IPS DF 19.7 (cell line): ENCODE measurements around the gene PRICKLE3.

Source experiments
- DNase-seq: peaks from one replicate; pipeline ENCODE4 v3.0.0-alpha.2; 2013; ENCODE audit warnings: low read depth, low spot score

Gene PRICKLE3

DNA sequence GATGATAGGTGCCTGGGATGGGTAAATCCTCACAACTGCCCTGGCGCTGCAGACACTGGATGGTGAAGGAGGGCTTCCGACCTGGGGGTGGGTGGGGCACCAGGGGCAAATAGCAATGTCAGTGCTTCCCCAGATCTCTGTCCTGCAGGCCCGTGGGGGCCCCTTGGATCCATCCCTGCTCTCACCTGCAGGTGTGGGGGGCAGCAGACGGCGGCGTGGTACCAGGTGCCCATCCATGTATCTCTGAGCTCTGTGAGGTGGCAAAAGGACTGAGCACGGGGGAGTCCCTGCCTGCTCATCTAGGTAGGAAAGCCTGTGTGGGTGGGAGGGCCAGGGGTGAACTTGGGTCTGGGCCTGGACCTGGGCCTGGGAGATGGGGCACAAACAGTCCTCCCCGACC lies 20.4 kb upstream of the PRICKLE3 start:
- no peak for DNase-seq

- no peak for DNase-seq
Measured at GRCh38 chrX:49205443-49205842, 19.3 kb upstream of the PRICKLE3 start.

DNA sequence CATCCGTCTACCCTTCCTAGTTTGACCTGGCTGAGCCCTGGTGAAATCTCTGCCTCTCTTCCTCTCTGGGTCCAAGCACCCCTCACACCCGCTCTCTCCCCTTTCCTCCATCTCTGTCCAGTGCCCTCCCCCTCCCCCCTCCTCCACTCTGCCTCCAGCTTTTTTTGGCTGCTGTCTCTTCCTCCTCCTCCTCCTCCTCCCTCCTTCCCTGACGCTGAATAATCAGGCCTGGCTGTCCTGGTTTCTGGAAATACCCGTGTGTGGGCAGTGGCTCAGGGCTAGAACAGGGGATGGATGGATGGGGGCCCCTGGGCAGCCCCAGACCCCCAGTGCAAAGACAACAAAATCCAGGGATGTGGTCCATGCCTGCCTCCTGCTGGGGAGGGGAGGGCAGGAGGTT lies 18.5 kb upstream of the PRICKLE3 start:
- no peak for DNase-seq

DNA sequence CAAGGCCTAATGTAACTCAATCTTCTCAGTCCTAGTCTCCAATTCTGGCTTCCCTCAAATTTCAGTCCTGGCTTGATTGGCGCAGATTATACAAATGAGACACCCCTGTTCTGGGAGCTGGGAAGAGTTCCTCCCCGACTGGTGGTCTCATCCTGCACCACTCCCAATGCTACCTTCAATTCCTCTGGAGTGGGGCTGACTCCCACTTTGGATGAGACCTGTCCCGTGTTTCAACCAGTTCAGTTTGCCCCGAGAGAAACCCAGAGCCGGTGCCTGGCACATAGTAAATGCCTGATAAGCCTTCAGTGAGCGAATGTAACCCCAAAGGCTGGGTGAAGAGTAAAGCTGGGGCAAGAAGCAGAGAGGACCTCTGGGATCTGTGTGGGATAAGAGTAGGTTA lies 17.8 kb upstream of the PRICKLE3 start:
- DNase-seq = no peak

- DNase-seq = no peak
Measured at GRCh38 chrX:49203536-49203935, 17.4 kb upstream of the PRICKLE3 start.

- DNase-seq = no peak
Measured at GRCh38 chrX:49202022-49202421, 15.8 kb upstream of the PRICKLE3 start.

GRCh38 chrX:49199906-49200771 lies 14.0 kb upstream of the PRICKLE3 start, which contains the start of gene SYP:
SYP (minus strand) TSS chrX:49200193; CDS start chrX:49200186, 7 bp downstream.
- no peak for DNase-seq

GRCh38 chrX:49199315-49199595 lies 13.1 kb upstream of the PRICKLE3 start:
- DNase-seq = no peak

DNA sequence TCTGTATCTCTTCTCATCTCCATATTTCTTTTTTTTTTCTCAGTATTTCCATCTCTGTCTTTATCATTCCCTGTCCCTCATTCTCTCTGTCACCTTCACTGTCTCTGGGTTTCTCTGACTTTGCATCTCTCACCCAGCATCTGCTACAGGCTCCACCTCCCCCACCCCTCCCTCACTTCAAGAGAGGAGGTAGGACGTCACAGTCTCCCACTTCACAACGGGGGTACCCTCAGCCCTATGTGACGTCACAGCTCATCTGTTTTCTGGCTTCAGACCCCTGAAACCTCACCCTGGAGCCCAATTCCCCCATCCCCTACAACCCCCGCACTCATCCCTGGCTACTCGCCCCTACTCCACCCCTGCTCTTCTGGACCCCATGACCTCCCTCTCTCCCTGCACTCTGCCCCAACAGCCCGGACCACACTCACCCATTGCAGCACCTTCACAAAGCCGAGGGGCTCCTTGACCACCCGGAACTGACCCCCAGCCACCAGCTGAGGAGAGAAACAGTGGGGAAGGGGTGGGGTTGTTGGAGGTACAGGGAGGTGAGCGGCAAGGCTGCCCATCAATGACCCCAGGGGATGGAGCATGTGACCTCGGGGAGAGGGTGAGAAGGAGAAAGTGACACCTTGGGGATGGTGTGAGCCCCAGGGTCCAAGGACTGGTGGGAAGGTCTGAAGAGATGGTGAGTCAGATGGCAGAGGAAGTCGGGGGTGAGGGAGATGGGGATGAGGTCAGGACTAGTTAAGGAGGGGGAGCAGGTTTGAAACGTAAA lies 12.6 kb upstream of the PRICKLE3 start:
- no peak for DNase-seq

GRCh38 chrX:49197543-49198087 lies 11.4 kb upstream of the PRICKLE3 start:
- no peak for DNase-seq

DNA sequence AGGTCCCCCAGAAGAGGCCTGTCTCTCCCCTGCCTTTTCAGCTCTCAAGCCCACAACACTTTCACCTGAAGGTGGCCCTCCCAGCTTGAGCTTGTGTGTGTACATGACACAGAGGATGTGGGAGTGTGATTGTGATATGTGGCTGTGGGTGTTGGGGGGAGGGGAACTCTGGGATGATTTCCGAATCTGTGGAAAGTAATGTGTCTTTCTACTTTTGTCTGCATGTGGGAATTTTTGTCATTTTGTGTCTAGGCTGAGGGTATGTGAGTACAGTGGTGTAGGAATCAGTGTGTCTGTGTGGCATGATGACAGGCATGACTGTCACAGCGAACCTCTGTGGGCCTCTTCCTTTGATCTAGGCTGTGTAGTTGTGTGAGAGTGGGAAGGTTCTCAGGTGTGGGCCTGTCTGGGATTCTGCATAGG lies 7.4 kb upstream of the PRICKLE3 start:
- no peak for DNase-seq

DNA sequence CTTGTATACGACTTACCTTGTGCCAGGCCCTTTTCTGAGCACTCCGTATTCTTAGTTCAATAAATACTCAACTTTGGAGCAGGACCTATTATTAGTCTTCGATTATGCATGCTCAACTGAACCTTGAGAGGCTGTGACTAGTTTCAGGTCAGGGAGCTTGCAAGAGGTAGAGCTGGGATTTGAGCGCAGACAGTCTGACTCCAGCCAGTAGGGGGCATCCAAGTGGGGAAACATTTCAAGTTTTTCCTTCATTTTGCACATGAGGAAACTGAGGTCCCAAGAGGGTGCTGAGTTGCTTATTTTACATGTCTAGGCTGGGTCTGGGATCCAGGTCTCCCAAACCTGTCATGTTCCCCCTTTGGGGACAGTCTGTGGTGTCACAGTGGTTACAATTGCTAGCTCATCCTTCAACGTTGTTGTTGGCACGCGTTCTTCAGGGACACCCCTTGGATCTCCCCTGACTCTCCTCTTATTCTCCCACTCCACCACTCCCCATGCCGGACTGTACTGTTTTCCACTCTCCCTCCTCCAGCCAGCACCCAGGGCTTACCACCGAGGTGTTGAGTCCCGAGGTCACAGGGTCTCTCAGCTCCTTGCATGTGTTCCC lies 6.7 kb upstream of the PRICKLE3 start:
- DNase-seq = no peak

DNA sequence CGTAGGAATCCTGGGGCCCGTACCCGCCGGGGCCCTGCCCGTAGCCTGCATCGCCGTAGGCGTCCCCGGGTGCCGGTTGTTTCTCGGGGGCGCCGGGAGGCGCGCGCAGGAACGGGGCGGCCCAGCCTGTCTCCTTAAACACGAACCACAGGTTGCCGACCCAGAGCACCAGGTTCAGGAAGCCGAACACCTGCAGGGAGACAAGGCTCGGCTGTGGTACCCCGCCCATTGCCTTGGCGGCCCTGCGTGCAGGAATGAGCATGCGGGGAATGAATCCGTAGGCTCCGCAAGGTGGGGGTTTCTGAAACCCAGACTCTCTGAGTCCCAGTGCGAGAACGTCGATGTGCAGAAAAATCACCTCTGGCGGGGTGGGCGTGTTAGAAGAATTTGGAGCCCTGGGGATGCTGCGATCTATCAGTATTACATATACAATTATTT lies 5.4 kb upstream of the PRICKLE3 start:
- DNase-seq = no peak

DNA sequence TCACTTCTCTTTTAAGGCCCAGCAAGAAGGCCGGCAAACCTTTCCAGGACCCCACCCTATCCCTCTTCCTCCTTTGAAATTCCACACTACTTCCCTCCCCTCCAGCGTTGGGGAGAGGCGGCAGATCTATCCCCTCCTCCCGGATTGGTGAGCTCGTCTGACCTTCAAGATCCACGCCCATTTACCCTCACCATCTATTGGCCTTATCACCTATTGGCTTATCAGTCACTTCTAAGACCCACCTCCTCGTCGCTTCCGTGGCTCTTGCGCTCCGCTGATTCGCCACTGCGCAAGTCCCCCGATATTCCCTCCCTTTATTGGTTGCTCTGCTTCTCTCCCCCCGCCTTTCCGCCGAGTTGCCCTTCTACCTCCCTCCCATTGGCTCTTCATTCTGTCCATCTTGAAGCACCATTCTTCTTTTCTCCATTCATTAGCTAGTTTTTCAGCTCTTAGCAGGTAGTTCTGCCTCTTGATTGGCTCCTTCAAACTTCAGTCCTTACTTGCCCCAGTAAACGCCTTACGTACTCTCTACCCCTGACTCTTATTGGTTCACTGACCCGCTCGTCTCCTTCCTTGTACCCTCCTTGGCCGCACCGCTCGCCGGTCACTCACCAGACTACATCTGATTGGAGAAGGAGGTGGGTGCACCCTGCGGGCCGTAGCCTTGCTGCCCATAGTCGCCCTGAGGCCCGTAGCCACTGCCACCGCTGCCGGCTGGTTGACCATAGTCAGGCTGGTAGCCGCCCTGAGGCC lies 4.8 kb upstream of the PRICKLE3 start:
- peak; percentile 98 for DNase-seq

- DNase-seq = no peak
Measured at GRCh38 chrX:49189606-49190005, 3.4 kb upstream of the PRICKLE3 start.

DNA sequence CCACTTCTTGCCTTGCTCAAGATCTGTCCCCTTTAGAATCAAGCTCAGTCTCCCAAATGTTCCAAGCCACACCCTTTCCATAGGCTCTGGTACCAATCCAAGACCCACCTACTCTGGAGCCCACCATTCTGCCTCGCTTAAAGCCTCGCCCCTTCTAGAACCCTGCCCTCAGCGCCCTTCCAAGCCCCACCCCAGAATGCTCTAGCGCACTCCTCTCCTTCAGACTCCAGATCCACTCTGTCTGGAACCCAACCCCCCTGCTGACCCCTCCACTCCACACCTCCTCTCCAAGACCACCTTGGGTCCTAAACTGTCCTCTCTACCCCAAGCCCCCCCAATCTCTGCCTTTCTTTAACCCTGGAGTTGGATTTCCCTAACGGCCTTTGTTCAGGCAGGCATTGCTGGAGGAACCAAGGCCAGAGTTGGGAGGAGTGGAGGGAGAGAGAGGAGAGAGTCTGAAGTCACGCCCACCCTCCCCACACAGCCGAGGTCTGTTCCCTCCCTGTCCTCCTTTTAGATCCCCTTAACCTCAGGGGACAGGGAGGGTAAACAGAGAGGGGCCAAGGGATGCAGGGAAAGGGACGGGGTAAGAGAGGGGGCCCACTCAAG lies 2.4 kb upstream of the PRICKLE3 start:
- no peak for DNase-seq

GRCh38 chrX:49187526-49187925 lies 1.4 kb upstream of the PRICKLE3 start:
- no peak for DNase-seq

GRCh38 chrX:49187028-49187394 lies 838 bp upstream of the PRICKLE3 start:
- DNase-seq = no peak

- no peak for DNase-seq
Measured at GRCh38 chrX:49184294-49185281, 1.6 kb downstream of the PRICKLE3 start.

- no peak for DNase-seq
Measured at GRCh38 chrX:49183701-49184281, 2.4 kb downstream of the PRICKLE3 start.
